Karpas-422 (cell line): Measurements from ENCODE around the gene C2CD4C. TPM values are rescaled to one million over a fixed set of nuclear protein-coding genes. Genes with fewer than 3 reads are reported as not detected.
"Not testable (repeated sequence)": the region's sequence is repeated elsewhere in the genome, so short reads cannot be mapped to it uniquely, and the experiment has no call there.

Source experiments
- DNase-seq: peaks from one replicate; pipeline ENCODE4 v3.0.0-alpha.2; 2015
- H2AFZ ChIP-seq: fragments of 200-600 bp; sonication (generic); 2 replicates; pipeline ENCODE4 v1.6.1; 2014; ENCODE audit warnings: antibody characterized with exemption, low read length, mixed read lengths
- H3K27ac ChIP-seq: fragments of 200-600 bp; sonication (generic); 2 replicates; pipeline ENCODE4 v1.5.1; 2014; ENCODE audit warnings: mild to moderate bottlenecking, low read length, moderate library complexity
- H3K27me3 ChIP-seq: fragments of 200-600 bp; sonication (generic); 2 replicates; pipeline ENCODE4 v1.6.1; 2014; ENCODE audit warnings: low read length, mixed read lengths
- H3K36me3 ChIP-seq: fragments of 200-600 bp; sonication (generic); 2 replicates; pipeline ENCODE4 v1.6.1; 2014; ENCODE audit warnings: low read length, mixed read lengths; ENCODE audit not compliant: insufficient read depth
- H3K4me1 ChIP-seq: fragments of 200-600 bp; sonication (generic); 2 replicates; pipeline ENCODE4 v1.6.1; 2014; ENCODE audit warnings: mild to moderate bottlenecking, low read length, mixed read lengths
- H3K4me2 ChIP-seq: fragments of 200-600 bp; sonication (generic); 2 replicates; pipeline ENCODE4 v1.6.1; 2014; ENCODE audit warnings: low read length, low read depth, mild to moderate bottlenecking; ENCODE audit not compliant: poor library complexity, severe bottlenecking
- H3K4me3 ChIP-seq: fragments of 200-600 bp; sonication (generic); 2 replicates; pipeline ENCODE4 v1.5.1; 2014; ENCODE audit warnings: mild to moderate bottlenecking, antibody characterized with exemption, low read length, mixed read lengths
- H3K79me2 ChIP-seq: fragments of 200-600 bp; sonication (generic); 2 replicates; pipeline ENCODE4 v1.6.1; 2014; ENCODE audit warnings: mild to moderate bottlenecking, low read length, mixed read lengths
- H3K9ac ChIP-seq: fragments of 200-600 bp; sonication (generic); 2 replicates; pipeline ENCODE4 v1.6.0; 2014; ENCODE audit warnings: low read length
- H3K9me2 ChIP-seq: fragments of 200-600 bp; sonication (generic), shearing (Covaris generic); replicated peaks from 2 replicates; pipeline ENCODE4 v1.6.0; 2014; ENCODE audit warnings: mild to moderate bottlenecking, low read length, moderate library complexity; ENCODE audit not compliant: insufficient read depth
- H3K9me3 ChIP-seq: fragments of 300-700, 200-600 bp; sonication (generic); 2 replicates; pipeline ENCODE4 v1.6.1; 2014; ENCODE audit warnings: low read length, mixed read lengths
- H4K20me1 ChIP-seq: fragments of 200-600 bp; sonication (generic); 2 replicates; pipeline ENCODE4 v1.6.1; 2014; ENCODE audit warnings: mild to moderate bottlenecking, antibody characterized with exemption, low read length, low read depth; ENCODE audit not compliant: insufficient read depth
- total RNA-seq: library from RNA; depleted of rRNA; stranded (reverse); fragments of >200 nt; shearing (Covaris generic); gene quantifications from 2 replicates; pipeline ENCODE4 v1.2.3, GENCODE V29; 2014; ENCODE audit warnings: low replicate concordance

The C2CD4C gene
- total RNA-seq, 1 experiment from 2014 or later = not detected

GRCh38 chr19:423691-424466 is 14.9 kb upstream of the C2CD4C start:
- H3K4me2 ChIP-seq = no peak overlapping the region
- no peaks in the 10 kb centered on the region for H3K79me2 ChIP-seq
- no peak overlapping the region for H3K4me3 ChIP-seq
- H3K27me3 ChIP-seq = no peaks in the 10 kb centered on the region
- H3K4me1 ChIP-seq = no peaks in the 10 kb centered on the region
- no peak overlapping the region for H3K27ac ChIP-seq
- no peaks in the 10 kb centered on the region; the same call in 1 of the 2 replicates for H3K9me3 ChIP-seq
- no peaks in the 10 kb centered on the region for H3K9me2 ChIP-seq
- H4K20me1 ChIP-seq = no peaks in the 10 kb centered on the region
- no peak overlapping the region for H3K9ac ChIP-seq
- H3K36me3 ChIP-seq = no peaks in the 10 kb centered on the region
- H2AFZ ChIP-seq = no peak overlapping the region
- DNase-seq = no peak

GRCh38 chr19:422917-423226 is 13.9 kb upstream of the C2CD4C start:
- not testable (repeated sequence) for DNase-seq

DNA sequence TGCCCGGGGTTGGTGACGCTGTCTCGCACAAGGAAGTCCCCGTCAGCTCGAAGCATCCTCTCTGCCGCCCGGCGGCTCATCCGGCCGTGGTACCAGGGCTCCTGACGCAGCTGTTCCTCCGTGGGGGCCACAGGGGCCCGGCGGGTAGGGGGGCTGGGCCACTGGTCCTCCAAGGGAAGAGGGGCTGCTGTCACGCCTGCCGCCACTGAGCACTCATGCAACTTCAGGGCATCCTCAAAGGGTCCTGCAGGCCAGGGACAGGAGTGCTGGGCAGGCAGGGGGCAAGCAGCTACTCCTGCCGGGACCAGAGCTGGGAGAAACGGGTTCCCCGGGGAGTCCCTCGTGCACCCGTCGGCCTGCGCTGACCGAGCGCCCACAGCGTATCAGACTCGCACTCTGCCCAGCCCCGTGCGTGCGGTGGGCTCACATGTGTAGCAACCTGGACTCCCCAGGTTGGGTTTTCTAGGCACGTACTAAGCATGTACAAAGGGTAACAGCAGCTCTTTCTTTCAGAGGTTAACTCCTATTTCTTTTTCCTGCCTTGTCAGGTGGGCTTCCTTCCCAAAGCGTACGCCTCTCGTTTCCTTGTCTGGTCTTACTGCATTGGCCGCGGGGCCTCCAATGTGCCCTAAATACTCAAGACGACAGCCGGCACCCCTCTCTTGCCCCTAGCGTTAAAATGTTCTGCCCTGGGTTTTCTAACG is 13.4 kb upstream of the C2CD4C start:
- H4K20me1 ChIP-seq = no peaks in the 10 kb centered on the region
- no peak overlapping the region for H3K4me2 ChIP-seq
- no peaks in the 10 kb centered on the region for H3K36me3 ChIP-seq
- H3K4me1 ChIP-seq = no peaks in the 10 kb centered on the region
- no peak overlapping the region for H3K4me3 ChIP-seq
- no peaks in the 10 kb centered on the region for H3K9me3 ChIP-seq
- no peak overlapping the region for H2AFZ ChIP-seq
- no peak overlapping the region for H3K27ac ChIP-seq
- no peaks in the 10 kb centered on the region for H3K9me2 ChIP-seq
- H3K79me2 ChIP-seq = no peaks in the 10 kb centered on the region
- H3K27me3 ChIP-seq = no peaks in the 10 kb centered on the region
- H3K9ac ChIP-seq = no peak overlapping the region
- DNase-seq = no peak

More at GRCh38 chr19:422917-423226, 13.9 kb upstream of the C2CD4C start:
- H3K9me3 ChIP-seq, H3K9me2 ChIP-seq, H3K27ac ChIP-seq, H4K20me1 ChIP-seq, H3K4me1 ChIP-seq, H3K79me2 ChIP-seq, H3K4me3 ChIP-seq, H3K27me3 ChIP-seq, H3K9ac ChIP-seq, H2AFZ ChIP-seq, H3K36me3 ChIP-seq, H3K4me2 ChIP-seq: not testable (repeated sequence)

DNA sequence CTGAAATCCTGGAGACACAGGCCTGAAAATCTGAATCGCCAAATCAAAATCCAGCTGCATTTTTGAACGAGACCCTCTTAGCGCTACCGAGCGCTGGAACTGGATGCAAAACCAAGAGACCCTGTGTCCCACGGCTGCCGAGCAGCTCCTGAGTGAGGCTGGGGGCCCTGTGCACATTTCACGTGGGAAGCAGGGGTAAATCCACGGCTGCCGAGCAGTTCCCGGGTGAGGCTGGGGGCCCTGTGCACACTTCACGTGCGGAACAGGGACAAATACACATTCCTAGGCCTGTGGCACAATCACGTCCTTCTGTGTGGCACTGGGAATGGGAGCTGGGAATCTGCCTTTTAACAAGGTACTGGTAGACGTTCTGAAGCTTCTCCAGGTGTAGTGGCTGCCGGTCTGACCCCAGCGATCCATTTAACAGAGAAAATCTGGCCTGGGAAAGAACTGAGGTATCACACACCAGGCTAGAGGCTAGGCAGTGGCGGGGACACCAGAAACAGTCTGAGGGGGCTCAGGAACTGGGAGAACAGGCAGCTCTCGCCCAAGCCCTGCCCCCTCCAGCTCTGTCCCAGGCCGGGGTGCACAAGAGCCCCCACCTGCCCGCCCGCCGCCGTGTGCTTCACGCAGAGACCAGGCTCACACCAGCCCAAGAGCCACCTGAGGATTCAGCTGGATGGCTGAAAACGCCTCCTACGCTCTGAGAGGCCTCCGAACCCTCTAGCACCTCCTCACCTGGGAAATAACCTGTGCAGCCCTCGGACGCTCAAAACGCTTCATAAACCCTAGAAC is 11.0 kb upstream of the C2CD4C start:
- Histone ChIP-seq H3K4me3 (no peak overlapping the region), H3K4me2 (no peak overlapping the region), H3K9ac (no peak overlapping the region), H3K36me3 (no peaks in the 10 kb centered on the region), H2AFZ (no peak overlapping the region), H3K27me3 (no peaks in the 10 kb centered on the region), H3K27ac (no peak overlapping the region), H3K4me1 (no peaks in the 10 kb centered on the region), H3K79me2 (no peaks in the 10 kb centered on the region), H3K9me3 (no peaks in the 10 kb centered on the region), H4K20me1 (no peaks in the 10 kb centered on the region), H3K9me2 (no peaks in the 10 kb centered on the region)
- no peak for DNase-seq

DNA sequence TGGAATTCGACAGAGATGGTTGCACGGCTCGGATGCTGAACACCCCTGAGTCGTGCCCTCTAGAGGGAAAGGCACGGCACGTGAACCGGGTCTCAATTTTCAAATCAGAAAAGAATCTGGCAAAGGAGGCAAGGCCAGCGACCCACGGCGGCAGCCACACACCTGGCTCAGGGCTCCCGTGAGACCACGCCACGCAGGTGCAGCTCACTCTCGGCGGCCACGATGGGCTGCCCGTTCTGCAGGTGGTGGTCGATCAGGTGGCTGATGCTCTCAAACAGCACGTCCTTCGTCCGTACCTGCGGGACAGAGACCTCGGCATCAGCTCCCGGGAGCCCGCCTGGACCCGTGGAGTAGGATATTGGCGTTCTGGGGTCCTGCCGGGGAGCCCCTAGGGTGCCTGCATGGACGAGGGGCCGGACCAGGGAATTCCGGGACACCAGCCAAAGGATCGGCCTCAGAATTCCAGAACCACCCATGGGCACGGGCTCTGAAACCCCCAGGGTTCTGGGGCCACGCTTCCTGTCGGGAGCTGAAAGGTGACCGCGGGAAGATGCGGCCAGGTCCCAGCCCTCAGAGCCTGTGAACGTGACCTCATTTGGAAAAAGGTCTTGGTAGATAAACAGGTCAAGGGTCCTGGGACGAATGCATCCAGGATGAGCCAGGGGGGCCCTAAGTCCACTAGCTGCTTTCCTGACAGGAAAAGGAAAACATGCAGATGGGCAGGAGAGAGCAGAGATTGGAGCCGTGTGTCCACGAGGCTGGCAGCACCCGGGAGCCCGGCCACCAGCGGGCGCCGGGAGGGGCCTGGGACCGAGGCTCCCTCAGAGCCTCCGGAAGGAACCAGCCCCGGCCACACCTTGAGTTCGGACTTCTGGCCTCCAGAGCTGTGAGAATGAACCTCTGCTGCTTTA is 10.1 kb upstream of the C2CD4C start:
- no peak overlapping the region for H3K9ac ChIP-seq
- no peaks in the 10 kb centered on the region for H4K20me1 ChIP-seq
- no peak overlapping the region for H3K4me3 ChIP-seq
- no peaks in the 10 kb centered on the region for H3K9me3 ChIP-seq
- no peak overlapping the region for H3K4me2 ChIP-seq
- no peaks in the 10 kb centered on the region for H3K36me3 ChIP-seq
- H3K9me2 ChIP-seq = no peaks in the 10 kb centered on the region
- H2AFZ ChIP-seq = no peak overlapping the region
- H3K79me2 ChIP-seq = no peaks in the 10 kb centered on the region
- H3K27ac ChIP-seq = no peak overlapping the region
- DNase-seq = no peak
- H3K27me3 ChIP-seq = no peaks in the 10 kb centered on the region
- no peaks in the 10 kb centered on the region for H3K4me1 ChIP-seq

DNA sequence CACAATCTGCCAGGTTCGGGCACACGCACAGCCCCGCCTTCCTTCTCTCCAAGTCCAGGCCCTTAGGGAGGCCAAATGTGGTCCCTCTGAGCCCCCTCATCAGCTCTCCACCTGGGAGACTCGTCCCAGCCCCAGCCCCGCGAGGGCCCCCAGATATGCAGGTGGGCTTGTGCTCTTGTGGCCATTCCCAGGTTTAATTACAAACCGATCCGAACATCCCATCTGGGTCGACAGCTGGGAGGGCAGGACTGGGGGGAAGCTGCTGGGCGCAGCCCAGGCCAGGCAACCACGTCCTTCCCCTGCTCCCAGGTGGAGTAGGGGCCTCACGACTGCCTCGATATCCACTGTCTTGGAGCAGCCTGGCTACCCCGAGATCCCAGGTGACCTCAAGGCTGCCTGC is 7.5 kb upstream of the C2CD4C start:
- DNase-seq = no peak
- H3K4me1 ChIP-seq = no peaks in the 10 kb centered on the region

GRCh38 chr19:415292-415691 is 6.3 kb upstream of the C2CD4C start:
- no peaks in the 10 kb centered on the region for H3K79me2 ChIP-seq
- H3K9me2 ChIP-seq = no peaks in the 10 kb centered on the region
- no peaks in the 10 kb centered on the region for H3K4me1 ChIP-seq
- H3K27me3 ChIP-seq = no peaks in the 10 kb centered on the region
- no peak overlapping the region for H3K9ac ChIP-seq
- H3K4me2 ChIP-seq = no peak overlapping the region
- H3K27ac ChIP-seq = no peak overlapping the region
- H2AFZ ChIP-seq = no peak overlapping the region
- no peaks in the 10 kb centered on the region for H3K36me3 ChIP-seq
- no peaks in the 10 kb centered on the region for H4K20me1 ChIP-seq
- no peak for DNase-seq
- H3K4me3 ChIP-seq = no peak overlapping the region
- H3K9me3 ChIP-seq = no peaks in the 10 kb centered on the region

More for the DNA sequence above, 7.5 kb upstream of the C2CD4C start:
- Histone ChIP-seq H3K9ac (no peak overlapping the region), H3K36me3 (no peaks in the 10 kb centered on the region), H2AFZ (no peak overlapping the region), H3K4me2 (no peak overlapping the region), H3K9me3 (no peaks in the 10 kb centered on the region), H3K27me3 (no peaks in the 10 kb centered on the region), H3K27ac (no peak overlapping the region), H3K4me3 (no peak overlapping the region), H4K20me1 (no peaks in the 10 kb centered on the region), H3K9me2 (no peaks in the 10 kb centered on the region), H3K79me2 (no peaks in the 10 kb centered on the region)
